Skeletal muscle tissue (tissue), 4 donors: Measurements from ENCODE around the gene BBC3. TPM values are rescaled to one million over a fixed set of nuclear protein-coding genes. Genes with fewer than 3 reads are reported as not detected.
A peak's percentile ranks its signal among the peaks of the same experiment; 100 is the strongest.

Source experiments
- H3K27ac ChIP-seq: one replicate; pipeline ENCODE4 v1.7.0; 2013; ENCODE audit warnings: mild to moderate bottlenecking, low read depth, low read length, inconsistent platforms
- H3K27me3 ChIP-seq, 3 donors: one replicate each; pipeline ENCODE4 v1.7.0; 2013; ENCODE audit warnings: low read length in 3 of 3; ENCODE audit not compliant: control insufficient read depth in 3 of 3, insufficient read depth in 3 of 3
- H3K36me3 ChIP-seq, 3 donors: one replicate each; pipeline ENCODE4 v1.7.0; 2013; ENCODE audit warnings: low read length in 3 of 3; ENCODE audit not compliant: control insufficient read depth in 3 of 3, insufficient read depth in 3 of 3
- H3K4me1 ChIP-seq, 3 donors: one replicate each; pipeline ENCODE4 v1.7.0; 2013; ENCODE audit warnings: low read length in 3 of 3, mild to moderate bottlenecking in 3 of 3; ENCODE audit not compliant: control insufficient read depth in 3 of 3, insufficient read depth in 3 of 3
- H3K4me3 ChIP-seq, 3 donors: one replicate each; pipeline ENCODE4 v1.7.0; 2013; ENCODE audit warnings: low read length in 3 of 3
- H3K9ac ChIP-seq, 3 donors: one replicate each; pipeline ENCODE4 v1.7.0; 2013; ENCODE audit warnings: low read length in 3 of 3, mild to moderate bottlenecking in 3 of 3, moderate library complexity in 2 of 3, low read depth in 1 of 3
- H3K9me3 ChIP-seq, 3 donors: one replicate each; pipeline ENCODE4 v1.7.0; 2013; ENCODE audit warnings: low read length in 3 of 3; ENCODE audit not compliant: control insufficient read depth in 3 of 3
- total RNA-seq: library from RNA; depleted of rRNA; stranded (reverse); fragments of >200 nt; gene quantifications from one replicate; pipeline ENCODE4 v1.2.3, GENCODE V29; 2014
- donor health status: Osteomylitis.

BBC3 gene
- total RNA-seq, 1 donor from 2014 or later = 2.6 TPM

GRCh38 chr19:47247308-47247990, 16.4 kb upstream of the BBC3 start:
- H3K27me3 ChIP-seq = peaks cover 0 to 9% (median 8%) of the 10 kb centered on the region in 3 donors
- H3K4me3 ChIP-seq = no peak overlapping the region
- no peaks in the 10 kb centered on the region for H3K36me3 ChIP-seq
- no peak overlapping the region for H3K9ac ChIP-seq
- peaks cover 11 to 13% (median 13%) of the 10 kb centered on the region in 3 donors for H3K4me1 ChIP-seq
- no peak overlapping the region for H3K27ac ChIP-seq
- H3K9me3 ChIP-seq = no peaks in the 10 kb centered on the region

- no peaks in the 10 kb centered on the region for H3K9me3 ChIP-seq
- no peaks in the 10 kb centered on the region for H3K36me3 ChIP-seq
- peak overlapping the region; percentile 12 to 64 (median 57) for H3K9ac ChIP-seq
- H3K27ac ChIP-seq = peak overlapping the region; percentile 63
- peaks cover 0 to 35% (median 32%) of the 10 kb centered on the region in 3 donors for H3K27me3 ChIP-seq
- H3K4me1 ChIP-seq = peaks cover 19 to 39% (median 31%) of the 10 kb centered on the region in 3 donors
- H3K4me3 ChIP-seq = peak overlapping the region; percentile 59 to 68 (median 60)
Observed at GRCh38 chr19:47243776-47244547, 13.0 kb upstream of the BBC3 start.

- peaks cover 0 to 35% (median 32%) of the 10 kb centered on the region in 3 donors for H3K27me3 ChIP-seq
- H3K36me3 ChIP-seq = no peaks in the 10 kb centered on the region
- H3K4me3 ChIP-seq = peak overlapping the region; percentile 31 to 60 (median 59)
- peaks cover 19 to 39% (median 31%) of the 10 kb centered on the region in 3 donors for H3K4me1 ChIP-seq
- peak overlapping the region in 1 of 3 donors; percentile 64 for H3K9ac ChIP-seq
- H3K27ac ChIP-seq = no peak overlapping the region
- H3K9me3 ChIP-seq = no peaks in the 10 kb centered on the region
Observed at GRCh38 chr19:47243364-47243775, 12.4 kb upstream of the BBC3 start.

- Histone ChIP-seq H3K9me3 (no peaks in the 10 kb centered on the region), H3K9ac (no peak overlapping the region), H3K4me3 (no peak overlapping the region), H3K36me3 (no peaks in the 10 kb centered on the region), H3K4me1 (peaks cover 19 to 39% (median 29%) of the 10 kb centered on the region in 3 donors), H3K27me3 (peaks cover 0 to 35% (median 32%) of the 10 kb centered on the region in 3 donors), H3K27ac (no peak overlapping the region)
Observed at GRCh38 chr19:47241919-47242577, 11.0 kb upstream of the BBC3 start.

GRCh38 chr19:47240996-47241918, 10.3 kb upstream of the BBC3 start:
- H3K36me3 ChIP-seq = no peaks in the 10 kb centered on the region
- H3K27me3 ChIP-seq = peaks cover 0 to 35% (median 32%) of the 10 kb centered on the region in 3 donors
- no peak overlapping the region for H3K27ac ChIP-seq
- no peaks in the 10 kb centered on the region for H3K9me3 ChIP-seq
- H3K9ac ChIP-seq = no peak overlapping the region
- H3K4me3 ChIP-seq = no peak overlapping the region
- peaks cover 19 to 39% (median 29%) of the 10 kb centered on the region in 3 donors for H3K4me1 ChIP-seq

GRCh38 chr19:47240556-47240955, 9.6 kb upstream of the BBC3 start:
- H3K36me3 ChIP-seq = no peaks in the 10 kb centered on the region
- no peaks in the 10 kb centered on the region for H3K9me3 ChIP-seq
- no peak overlapping the region for H3K27ac ChIP-seq
- H3K4me3 ChIP-seq = no peak overlapping the region
- H3K4me1 ChIP-seq = peaks cover 19 to 39% (median 29%) of the 10 kb centered on the region in 3 donors
- peaks cover 0 to 35% (median 32%) of the 10 kb centered on the region in 3 donors for H3K27me3 ChIP-seq
- no peak overlapping the region for H3K9ac ChIP-seq

GRCh38 chr19:47239610-47240296, 8.8 kb upstream of the BBC3 start:
- no peaks in the 10 kb centered on the region for H3K9me3 ChIP-seq
- H3K9ac ChIP-seq = no peak overlapping the region
- peak overlapping the region in 1 of 3 donors; percentile 22 for H3K4me3 ChIP-seq
- H3K36me3 ChIP-seq = no peaks in the 10 kb centered on the region
- H3K27ac ChIP-seq = no peak overlapping the region
- peaks cover 0 to 35% (median 32%) of the 10 kb centered on the region in 3 donors for H3K27me3 ChIP-seq
- H3K4me1 ChIP-seq = peaks cover 19 to 39% (median 29%) of the 10 kb centered on the region in 3 donors

GRCh38 chr19:47239152-47239551, 8.2 kb upstream of the BBC3 start:
- Histone ChIP-seq H3K36me3 (no peaks in the 10 kb centered on the region), H3K27ac (no peak overlapping the region), H3K9me3 (no peaks in the 10 kb centered on the region), H3K4me3 (no peak overlapping the region), H3K9ac (peak overlapping the region in 1 of 3 donors; percentile 5), H3K4me1 (peaks cover 19 to 39% (median 29%) of the 10 kb centered on the region in 3 donors), H3K27me3 (peaks cover 0 to 35% (median 32%) of the 10 kb centered on the region in 3 donors)
